WI38 (cell line): Measurements from ENCODE around the gene BANP.

Experiments
- H3K4me3 ChIP-seq: 2 replicates; pipeline ENCODE4 v1.5.1; 2011; ENCODE audit warnings: low read depth, mild to moderate bottlenecking, control low read depth, low read length
- CTCF ChIP-seq: IDR thresholded peaks from 2 replicates; pipeline ENCODE4 v1.5.1; 2012; ENCODE audit warnings: low read depth, mild to moderate bottlenecking, control low read depth, low read length

The BANP gene

GRCh38 chr16:87966685-87967185 is 15.5 kb downstream of the BANP start:
- no peak overlapping the region for H3K4me3 ChIP-seq
- TF ChIP-seq CTCF, result no peak

GRCh38 chr16:87968541-87968940 is 17.3 kb downstream of the BANP start:
- H3K4me3 ChIP-seq, result no peak overlapping the region
- TF ChIP-seq CTCF, result no peak

GRCh38 chr16:87970186-87970585 is 19.0 kb downstream of the BANP start:
- no peak for TF ChIP-seq CTCF
- no peak overlapping the region for H3K4me3 ChIP-seq

GRCh38 chr16:87971933-87972332 is 20.7 kb downstream of the BANP start:
- no peak for TF ChIP-seq CTCF
- H3K4me3 ChIP-seq, result no peak overlapping the region

- TF ChIP-seq CTCF, result no peak
- no peak overlapping the region for H3K4me3 ChIP-seq
These were observed 22.5 kb downstream of the BANP start for GRCh38 chr16:87973717-87974116.

GRCh38 chr16:87974178-87974577 is 22.9 kb downstream of the BANP start:
- H3K4me3 ChIP-seq, result no peak overlapping the region
- TF ChIP-seq CTCF, result no peak

GRCh38 chr16:87976665-87977064 is 25.4 kb downstream of the BANP start:
- TF ChIP-seq CTCF, result no peak
- H3K4me3 ChIP-seq, result no peak overlapping the region
